ENCODE data around the gene ZFYVE27. TPM values are rescaled to one million over a fixed set of nuclear protein-coding genes. Genes with fewer than 3 reads are reported as not detected.

ZFYVE27 gene
- total RNA-seq, 4 donors from 2014 or later = 10.1 to 16.0 (median 13.4) TPM

- intact Hi-C loops (cut with DNase I) = no loop called here
- Histone ChIP-seq H3K9me3 (peaks cover 0 to 11% (median 4%) of the 10 kb centered on the region in 3 donors), H3K4me1 (no peaks in the 10 kb centered on the region), H3K27me3 (peaks cover 0 to 52% (median 0%) of the 10 kb centered on the region in 4 donors), H3K4me3 (no peak overlapping the region), H3K36me3 (no peaks in the 10 kb centered on the region), H3K27ac (no peak overlapping the region)
- no peak for DNase-seq
- WGBS, 2 donors = 40 to 51% methylated on average over 3 of the region's 3 CpGs
- TF ChIP-seq POLR2A (IDR thresholded peaks at IDR 0.05) (no peak), CTCF (IDR thresholded peaks at IDR 0.05) (no peak)
These were observed 59.7 kb downstream of the ZFYVE27 start for GRCh38 chr10:97796651-97797050.

- intact Hi-C loops (cut with DNase I) = no loop called here
- 86% methylated on average over 1 of the region's 1 CpG; no CpG with 5 or more reads in 1 of the 2 donors for WGBS, 2 donors
- Histone ChIP-seq H3K27me3 (peaks cover 0 to 54% (median 0%) of the 10 kb centered on the region in 4 donors), H3K36me3 (no peaks in the 10 kb centered on the region), H3K4me1 (no peaks in the 10 kb centered on the region), H3K9me3 (peaks cover 0 to 11% (median 4%) of the 10 kb centered on the region in 3 donors), H3K27ac (no peak overlapping the region), H3K4me3 (no peak overlapping the region)
- DNase-seq = no peak
- TF ChIP-seq CTCF (IDR thresholded peaks at IDR 0.05) = no peak
- no peak for TF ChIP-seq POLR2A (IDR thresholded peaks at IDR 0.05)
These were observed 62.2 kb downstream of the ZFYVE27 start for GRCh38 chr10:97798958-97799610.

- Histone ChIP-seq H3K27ac (no peak overlapping the region), H3K4me3 (no peak overlapping the region), H3K36me3 (no peaks in the 10 kb centered on the region), H3K27me3 (peaks cover 0 to 51% (median 0%) of the 10 kb centered on the region in 4 donors), H3K4me1 (no peaks in the 10 kb centered on the region), H3K9me3 (peaks cover 0 to 11% (median 4%) of the 10 kb centered on the region in 3 donors)
- DNase-seq = no peak
- TF ChIP-seq CTCF (IDR thresholded peaks at IDR 0.05) (no peak), POLR2A (IDR thresholded peaks at IDR 0.05) (no peak)
- WGBS, 2 donors = 85 to 94% methylated on average over 4 of the region's 9 CpGs
- intact Hi-C loops (cut with DNase I) = no loop called here
These were observed 63.5 kb downstream of the ZFYVE27 start for GRCh38 chr10:97800474-97800873.

- no peaks in the 10 kb centered on the region for H3K4me1 ChIP-seq
- peaks cover 0 to 51% (median 0%) of the 10 kb centered on the region in 4 donors for H3K27me3 ChIP-seq
- H3K36me3 ChIP-seq = no peaks in the 10 kb centered on the region
- intact Hi-C loops (cut with DNase I) = no loop called here
- H3K27ac ChIP-seq = no peak overlapping the region
- H3K9me3 ChIP-seq = peaks cover 0 to 11% (median 4%) of the 10 kb centered on the region in 3 donors
- TF ChIP-seq CTCF (IDR thresholded peaks at IDR 0.05) (no peak), POLR2A (IDR thresholded peaks at IDR 0.05) (no peak)
- no peak for DNase-seq
- no peak overlapping the region for H3K4me3 ChIP-seq
- 0 to 60% methylated on average over 1 of the region's 5 CpGs for WGBS, 2 donors
These were observed 64.5 kb downstream of the ZFYVE27 start for GRCh38 chr10:97801422-97801821.

GRCh38 chr10:97805096-97805884 lies 68.4 kb downstream of the ZFYVE27 start:
- Histone ChIP-seq H3K4me1 (no peaks in the 10 kb centered on the region), H3K27me3 (peaks cover 0 to 19% (median 0%) of the 10 kb centered on the region in 4 donors), H3K36me3 (no peaks in the 10 kb centered on the region), H3K27ac (no peak overlapping the region), H3K9me3 (no peaks in the 10 kb centered on the region), H3K4me3 (no peak overlapping the region)
- DNase-seq = no peak
- WGBS, 2 donors = 73 to 76% methylated on average over 11 to 12 of the region's 12 CpGs
- TF ChIP-seq CTCF (IDR thresholded peaks at IDR 0.05) (no peak), POLR2A (IDR thresholded peaks at IDR 0.05) (no peak)
- intact Hi-C loops (cut with DNase I) = no loop called here

Measured in esophagus squamous epithelium (tissue), 5 donors.